HTERT RPE-1 (cell line): ENCODE results near the gene ALDH4A1.
"Not testable (repeated sequence)": the region's sequence is repeated elsewhere in the genome, so short reads cannot be mapped to it uniquely, and the experiment has no call there.

Experiments used
- in situ Hi-C: fragments of 300-500 bp; cut with MboI; formaldehyde crosslinking; loops from 4 replicates; pipeline ENCODE4 v1.14.3; 2020; ENCODE audit warnings: low sequenced_read_pairs

ALDH4A1 gene

DNA sequence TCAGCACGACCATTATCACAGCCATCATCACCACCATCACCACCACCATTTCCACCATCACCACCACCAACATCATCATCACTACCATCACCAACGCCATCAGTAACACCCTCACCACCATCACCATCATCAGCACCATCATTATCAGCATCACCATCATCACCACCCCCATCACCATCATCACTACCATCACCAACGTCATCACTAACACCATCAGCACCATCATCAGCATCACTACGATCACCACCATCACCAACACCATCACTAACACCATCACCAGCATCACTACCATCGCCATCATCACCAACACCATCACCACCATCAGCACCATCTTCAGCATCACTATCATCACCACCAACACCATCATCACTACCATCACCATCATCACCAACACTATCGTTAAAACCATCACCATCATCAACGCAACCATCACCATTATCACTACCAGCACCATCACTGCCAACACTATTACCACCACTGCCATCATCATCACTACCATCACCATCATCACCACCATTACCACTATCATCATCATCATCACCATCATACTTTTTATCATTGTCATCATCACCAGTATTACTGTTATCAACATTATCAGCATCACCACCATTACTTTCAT lies 44.2 kb downstream of the ALDH4A1 start:
- in situ Hi-C loops, result no loop called here

DNA sequence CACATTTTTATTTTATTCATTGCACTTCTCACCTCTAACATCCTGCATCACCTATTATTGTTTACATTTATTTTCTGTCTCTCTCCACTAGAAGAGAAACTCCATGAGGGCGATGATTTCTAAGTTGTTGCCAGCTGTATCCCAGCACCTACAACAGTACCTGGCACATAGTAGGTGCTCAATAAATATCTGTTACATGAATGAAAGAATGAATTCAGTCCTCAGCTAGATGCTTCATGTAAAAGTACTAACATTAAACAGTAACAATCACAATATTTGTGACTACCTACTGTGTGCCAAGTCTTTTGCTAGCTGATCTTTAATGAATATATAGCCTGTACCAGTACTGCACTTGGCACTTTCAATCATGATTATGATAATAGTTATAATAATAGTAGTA lies 45.9 kb downstream of the ALDH4A1 start:
- in situ Hi-C loops, result no loop called here

DNA sequence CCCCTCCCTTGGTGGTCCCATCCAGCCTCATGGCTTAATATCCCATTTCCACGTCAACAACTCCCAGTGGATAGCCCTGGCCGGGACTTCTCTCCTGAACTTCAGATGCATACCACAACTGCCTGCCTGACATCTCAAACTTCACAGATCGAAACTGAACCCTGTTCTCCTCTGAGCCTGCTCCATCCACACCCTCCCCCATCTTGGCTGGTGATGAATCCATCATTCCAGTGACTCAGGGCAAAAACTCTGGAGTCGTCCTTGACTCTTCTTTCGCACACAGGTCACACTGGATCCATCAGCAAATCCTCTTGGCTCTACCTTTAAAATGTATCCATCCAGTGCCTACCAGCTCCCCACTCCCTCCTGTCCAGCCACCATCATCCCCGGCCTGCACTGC lies 46.8 kb downstream of the ALDH4A1 start:
- in situ Hi-C loops, result no loop called here

DNA sequence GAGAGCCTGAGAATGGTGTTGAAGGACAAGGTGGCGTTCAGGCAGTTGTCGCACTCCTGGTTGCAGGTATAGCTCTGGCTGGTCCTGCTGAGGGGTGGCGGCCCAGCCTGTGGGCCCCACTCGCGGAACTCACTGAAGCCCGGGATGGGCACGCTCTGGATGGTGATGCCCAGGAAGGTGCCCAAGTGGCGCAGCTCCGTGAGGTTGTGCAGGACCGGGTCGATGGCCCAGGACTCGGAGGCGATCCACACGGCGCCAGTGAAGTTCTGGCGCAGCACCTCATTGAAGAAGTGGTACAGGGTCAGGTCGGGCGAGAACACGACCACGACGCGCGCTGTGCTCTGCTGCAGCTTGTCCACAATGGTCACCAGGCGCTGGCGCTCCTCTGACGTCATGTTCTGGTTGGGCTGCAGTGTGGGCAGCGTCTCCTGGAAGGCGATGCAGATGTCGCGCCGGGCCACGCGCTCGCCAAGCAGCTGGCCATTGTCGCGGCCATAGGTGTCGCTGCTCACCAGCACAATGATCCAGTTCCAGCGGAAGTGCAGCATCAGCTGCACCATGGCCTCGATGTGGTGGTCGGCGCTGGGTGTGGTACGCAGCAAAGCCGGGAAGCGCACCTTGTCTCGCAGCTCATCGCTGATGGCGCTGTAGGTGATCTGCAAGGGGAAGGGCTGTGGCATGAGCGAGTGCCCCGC lies 47.9 kb downstream of the ALDH4A1 start:
- in situ Hi-C loops, result no loop called here

DNA sequence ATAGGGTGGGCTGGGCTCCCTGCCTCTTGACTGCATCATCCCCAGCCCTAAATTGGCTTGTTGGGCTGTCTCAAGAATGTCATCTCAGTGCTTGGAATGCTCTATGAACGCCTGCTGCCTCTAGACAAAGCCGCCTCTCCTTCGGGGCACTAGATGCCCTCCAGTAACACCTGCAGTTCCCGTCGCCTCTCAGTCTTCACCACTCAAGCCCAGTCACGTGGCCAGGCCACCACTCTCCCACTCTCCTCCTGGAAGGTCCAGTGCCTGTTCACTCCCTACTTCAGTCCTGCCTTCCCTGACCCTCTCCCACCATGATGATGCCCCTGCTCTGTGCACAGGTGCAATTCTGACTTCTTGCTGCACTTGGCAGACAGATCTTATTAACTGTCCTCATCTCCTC lies 49.9 kb downstream of the ALDH4A1 start:
- in situ Hi-C loops, result no loop called here

DNA sequence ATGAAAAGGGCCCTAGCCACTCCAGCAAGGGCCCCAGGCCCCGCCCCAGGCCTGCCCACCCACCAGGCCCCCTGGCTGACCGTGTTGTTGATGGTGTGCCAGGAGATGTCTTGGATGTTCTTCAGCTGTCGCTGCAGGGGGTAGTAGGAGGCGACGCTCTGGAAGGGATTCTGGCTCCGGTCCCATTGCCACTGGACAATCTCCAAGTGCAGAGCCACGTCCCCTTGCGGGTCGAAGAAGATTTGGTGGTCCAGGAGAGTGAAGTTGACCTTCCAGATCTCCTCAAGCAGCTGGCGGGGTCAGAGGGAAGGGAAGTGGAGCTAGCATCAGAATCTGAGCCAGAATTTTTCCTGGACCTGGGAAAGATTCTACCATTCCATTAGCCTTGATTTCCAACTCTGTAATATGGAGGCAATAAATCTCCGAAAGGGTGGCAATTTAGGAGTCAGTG lies 53.1 kb downstream of the ALDH4A1 start:
- in situ Hi-C loops, result no loop called here

DNA sequence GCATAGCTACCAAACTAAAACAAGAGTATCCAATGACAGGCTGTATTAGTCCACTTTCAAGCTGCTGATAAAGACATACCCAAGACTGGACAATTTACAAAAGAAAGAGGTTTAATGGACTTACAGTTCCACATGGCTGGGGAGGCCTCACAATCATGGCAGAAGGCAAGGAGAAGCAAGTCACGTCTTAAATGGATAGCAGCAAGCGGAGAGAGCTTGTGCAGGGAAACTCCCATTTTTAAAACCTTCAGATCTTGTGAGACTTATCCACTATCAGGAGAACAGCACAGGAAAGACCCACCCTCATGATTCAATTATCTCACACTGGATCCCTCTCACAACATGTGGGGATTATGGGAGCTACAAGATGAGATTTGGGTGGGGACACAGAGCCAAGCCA lies 54.6 kb downstream of the ALDH4A1 start:
- in situ Hi-C loops, result not testable (repeated sequence)

DNA sequence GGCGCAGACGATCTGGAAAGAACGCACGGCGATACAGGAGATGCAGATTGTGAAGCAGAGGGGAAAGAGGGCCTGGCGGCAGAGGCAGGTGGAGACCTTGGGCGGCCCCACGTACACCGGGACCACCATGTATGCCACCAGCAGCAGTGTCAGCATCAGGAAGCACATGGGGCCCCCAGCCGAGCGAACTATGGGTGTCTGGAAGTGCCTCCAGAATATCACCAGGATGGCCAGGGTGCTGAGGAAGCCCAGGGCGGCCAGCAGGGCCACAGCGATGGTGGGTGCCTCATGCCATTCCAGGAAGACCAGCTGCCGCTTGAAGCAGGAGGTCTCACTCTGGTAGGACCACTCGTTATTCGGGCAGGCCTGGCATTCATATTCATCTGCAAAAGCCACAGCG lies 62.2 kb downstream of the ALDH4A1 start:
- in situ Hi-C loops, result no loop called here

DNA sequence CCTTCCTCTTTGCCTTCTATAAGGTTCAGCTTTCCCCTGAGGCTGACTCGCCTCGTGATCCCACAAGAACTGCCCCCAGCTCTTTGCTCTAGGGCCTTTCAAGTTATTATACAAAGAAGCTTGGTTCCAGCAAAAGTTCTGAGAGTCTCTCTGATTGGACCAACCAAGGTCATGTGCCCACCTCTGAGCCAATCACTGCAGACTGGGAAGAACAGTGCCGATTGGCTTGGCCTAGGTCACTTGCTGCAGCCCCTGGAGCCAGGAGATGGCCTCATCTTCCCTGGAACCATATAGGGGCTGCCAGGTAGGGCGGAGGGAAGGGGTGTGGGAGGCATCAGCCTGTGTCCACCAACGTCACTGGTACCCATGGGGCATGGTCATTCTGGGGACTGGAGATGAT lies 65.7 kb downstream of the ALDH4A1 start:
- in situ Hi-C loops, result no loop called here

DNA sequence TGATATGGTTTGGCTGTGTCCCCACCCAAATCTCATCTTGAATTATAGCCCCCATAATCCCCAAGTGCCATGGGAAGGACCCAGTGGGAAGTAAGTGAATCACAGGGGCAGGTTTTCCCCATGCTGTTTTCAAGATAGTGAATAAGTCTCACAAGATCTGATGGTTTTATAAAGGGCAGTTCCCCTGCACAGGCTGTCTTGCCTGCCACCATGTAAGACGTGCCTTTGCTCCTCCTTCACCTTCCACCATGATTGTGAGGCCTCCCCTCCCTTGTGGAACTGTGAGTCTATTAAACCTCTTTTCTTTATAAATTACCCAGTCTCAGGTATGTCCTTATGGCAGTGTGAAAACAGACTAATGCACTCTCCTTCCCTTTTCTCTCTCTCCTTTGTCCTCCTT lies 70.0 kb downstream of the ALDH4A1 start:
- in situ Hi-C loops, result not testable (repeated sequence)

DNA sequence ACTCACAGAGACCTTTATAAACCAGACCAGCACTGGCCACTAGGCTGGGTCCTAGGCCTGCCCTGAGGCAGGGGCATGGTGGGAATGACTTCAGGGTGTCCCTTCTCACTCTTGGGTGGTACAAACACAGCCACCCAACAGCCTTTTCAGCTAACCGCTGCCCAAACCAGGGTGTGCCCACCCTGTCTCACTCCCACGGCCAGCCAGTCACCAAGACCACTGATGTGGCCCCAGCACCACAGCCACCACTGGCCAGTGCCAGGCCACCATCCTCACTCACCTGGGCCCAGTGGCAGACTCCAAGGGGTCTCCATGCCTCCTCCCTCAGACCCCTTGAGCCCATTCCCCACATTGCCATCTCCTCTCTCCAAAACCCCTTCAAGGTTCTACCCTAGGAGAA lies 70.7 kb downstream of the ALDH4A1 start:
- in situ Hi-C loops, result no loop called here

DNA sequence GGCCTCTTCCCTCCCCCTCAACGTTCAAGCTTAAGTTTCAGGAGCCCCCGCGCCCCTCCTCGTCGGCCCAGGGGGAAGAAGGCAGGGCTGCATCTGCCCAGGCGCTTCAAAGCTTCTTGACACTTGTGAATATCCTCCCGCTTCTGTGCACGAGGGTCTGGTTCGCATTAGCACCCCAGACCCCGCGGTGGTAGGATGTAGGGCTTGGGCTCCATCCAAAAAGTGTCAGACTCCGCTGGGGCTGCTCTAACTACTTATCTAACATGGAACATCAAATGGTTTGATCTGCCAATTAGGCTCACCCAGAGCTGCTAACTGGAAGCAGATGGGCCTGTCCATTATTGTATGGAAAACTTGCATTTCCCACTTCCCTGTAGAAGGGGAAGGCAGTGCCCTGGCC lies 71.8 kb downstream of the ALDH4A1 start:
- in situ Hi-C loops, result no loop called here

DNA sequence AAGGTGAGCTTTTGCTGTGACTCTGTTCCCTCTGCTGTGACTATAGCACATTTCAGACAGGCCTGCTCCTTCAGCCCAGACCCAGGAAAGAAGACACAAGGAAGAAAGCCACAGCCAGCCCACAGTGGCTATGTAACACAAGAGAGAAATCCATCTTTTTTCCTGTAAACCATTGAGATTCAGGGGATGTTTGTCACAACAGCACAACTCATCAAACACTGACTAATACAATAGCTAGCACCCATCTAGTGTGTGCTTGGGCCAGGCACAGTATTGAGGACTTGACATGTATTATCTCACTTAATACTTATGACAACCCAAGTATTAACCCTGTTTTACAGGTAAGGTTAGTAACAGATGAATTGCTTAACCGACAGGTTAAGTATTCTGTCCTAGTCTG lies 72.7 kb downstream of the ALDH4A1 start:
- in situ Hi-C loops, result no loop called here

DNA sequence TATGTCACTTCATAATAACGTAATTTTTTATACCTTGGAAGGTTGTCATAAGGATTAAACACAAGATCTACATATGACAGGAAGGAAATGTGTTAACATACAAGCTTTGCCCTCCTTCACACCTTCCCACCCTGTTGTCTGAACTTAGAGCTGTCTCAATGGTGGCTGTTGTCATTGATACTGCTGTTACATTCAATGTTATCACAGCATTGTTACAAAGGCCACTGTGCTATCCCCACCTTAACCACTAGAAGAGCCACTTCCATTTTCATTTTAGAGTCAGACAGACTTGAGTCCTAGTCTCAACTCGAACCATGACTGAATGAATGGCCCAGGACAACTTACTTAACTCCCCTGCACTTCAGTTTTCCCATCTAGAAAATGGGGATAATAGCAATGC lies 74.1 kb downstream of the ALDH4A1 start:
- in situ Hi-C loops, result no loop called here

DNA sequence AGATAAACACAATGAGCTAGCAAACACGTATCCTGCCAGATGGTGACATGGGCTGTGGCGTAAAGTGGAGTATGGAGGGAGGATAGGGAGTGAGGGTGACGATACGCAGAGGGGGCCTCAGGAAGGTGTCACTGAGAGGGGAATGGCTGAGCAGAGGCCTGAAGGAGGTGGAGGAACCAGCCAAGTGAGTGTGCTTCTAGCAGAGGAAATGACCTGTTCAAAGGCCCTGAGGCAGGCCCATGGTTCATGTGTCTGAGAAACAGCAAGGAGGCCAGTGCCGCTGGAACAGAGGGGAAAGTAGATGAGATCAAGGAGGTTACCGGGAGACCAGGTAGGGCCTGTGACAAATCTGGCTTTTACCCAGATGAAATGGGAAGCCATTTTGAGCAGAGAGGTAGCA lies 78.9 kb downstream of the ALDH4A1 start:
- in situ Hi-C loops, result no loop called here
